Measurements from ENCODE around the gene USP32.

The USP32 gene

DNA sequence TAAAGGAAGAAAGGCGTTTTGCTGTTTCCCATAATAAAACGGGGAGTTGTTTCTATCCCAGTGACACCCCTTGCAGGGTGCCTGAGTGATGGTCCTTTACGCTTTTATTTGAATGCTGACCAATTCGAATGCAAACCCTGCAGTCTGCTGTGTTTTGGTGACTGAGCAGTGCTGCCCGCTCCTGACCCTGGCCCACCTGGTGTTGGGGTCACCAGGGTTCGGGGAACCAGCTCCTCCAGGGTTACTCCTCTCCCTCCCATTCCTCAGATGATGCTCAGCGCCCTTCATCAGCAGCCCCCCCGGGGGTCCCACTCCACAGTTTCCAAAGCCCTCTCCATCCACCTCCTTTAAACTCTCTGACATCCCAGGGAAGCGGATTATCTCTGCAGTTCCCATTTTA, 236.1 kb downstream of the USP32 start:
- DNase-seq, result no peak

DNA sequence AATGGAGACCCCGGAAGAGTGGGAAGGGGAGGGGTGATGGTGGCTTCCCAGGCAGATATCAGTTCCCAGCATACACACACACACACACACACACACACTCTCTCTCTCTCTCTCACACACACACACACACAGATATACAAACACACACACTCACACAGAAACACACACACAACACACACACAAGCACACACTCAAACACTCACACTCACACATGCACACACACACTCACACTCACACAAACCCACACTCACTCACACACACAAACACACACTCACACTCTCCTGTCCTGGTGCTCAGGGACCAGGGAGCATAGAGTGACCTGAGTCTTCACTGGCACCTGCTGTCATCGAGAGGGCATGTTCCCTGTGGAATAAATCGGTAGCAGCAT, 236.5 kb downstream of the USP32 start:
- no peak for DNase-seq

DNA sequence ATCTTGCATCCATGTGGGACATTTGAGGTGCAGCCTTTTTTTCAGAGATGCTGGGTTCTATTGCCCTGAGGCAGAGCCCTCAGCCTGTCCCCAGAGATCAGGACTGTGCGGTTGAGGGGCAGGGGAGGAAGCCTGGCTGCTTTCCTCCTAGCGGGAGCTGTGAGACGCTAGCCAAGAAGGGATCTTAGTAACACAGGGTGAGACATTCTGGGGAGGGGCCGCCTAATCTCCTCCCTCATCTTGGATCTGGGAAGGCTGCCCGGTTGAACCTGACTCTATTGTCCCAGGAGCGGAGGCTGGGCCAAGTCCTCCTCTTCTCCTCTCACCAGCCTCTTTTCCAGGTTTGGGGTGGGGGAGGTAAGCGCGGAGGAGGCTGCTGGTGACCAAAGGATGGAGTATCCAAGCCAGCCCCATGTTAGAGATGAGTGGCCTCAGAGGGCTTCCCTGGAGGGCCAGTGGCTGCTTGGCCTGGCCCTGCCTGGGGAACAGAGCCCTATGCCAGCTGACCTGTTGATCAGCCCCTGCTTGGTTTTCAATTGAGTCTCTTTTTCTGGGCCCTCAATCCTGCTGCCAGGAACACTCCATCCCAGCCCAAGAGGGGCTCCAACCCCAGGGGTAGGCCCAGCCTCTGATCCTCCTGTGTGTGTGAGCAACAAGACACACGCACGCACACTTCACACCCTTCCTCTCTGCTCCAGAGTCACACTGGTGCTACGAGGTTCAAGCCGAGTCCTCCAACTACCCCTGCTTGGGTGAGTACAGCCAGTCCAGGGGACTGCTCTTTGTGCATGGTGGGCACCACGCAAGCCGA, 237.1 kb downstream of the USP32 start:
- peak in 23 of 51 donors; percentile 12 to 65 (median 26) for DNase-seq

DNA sequence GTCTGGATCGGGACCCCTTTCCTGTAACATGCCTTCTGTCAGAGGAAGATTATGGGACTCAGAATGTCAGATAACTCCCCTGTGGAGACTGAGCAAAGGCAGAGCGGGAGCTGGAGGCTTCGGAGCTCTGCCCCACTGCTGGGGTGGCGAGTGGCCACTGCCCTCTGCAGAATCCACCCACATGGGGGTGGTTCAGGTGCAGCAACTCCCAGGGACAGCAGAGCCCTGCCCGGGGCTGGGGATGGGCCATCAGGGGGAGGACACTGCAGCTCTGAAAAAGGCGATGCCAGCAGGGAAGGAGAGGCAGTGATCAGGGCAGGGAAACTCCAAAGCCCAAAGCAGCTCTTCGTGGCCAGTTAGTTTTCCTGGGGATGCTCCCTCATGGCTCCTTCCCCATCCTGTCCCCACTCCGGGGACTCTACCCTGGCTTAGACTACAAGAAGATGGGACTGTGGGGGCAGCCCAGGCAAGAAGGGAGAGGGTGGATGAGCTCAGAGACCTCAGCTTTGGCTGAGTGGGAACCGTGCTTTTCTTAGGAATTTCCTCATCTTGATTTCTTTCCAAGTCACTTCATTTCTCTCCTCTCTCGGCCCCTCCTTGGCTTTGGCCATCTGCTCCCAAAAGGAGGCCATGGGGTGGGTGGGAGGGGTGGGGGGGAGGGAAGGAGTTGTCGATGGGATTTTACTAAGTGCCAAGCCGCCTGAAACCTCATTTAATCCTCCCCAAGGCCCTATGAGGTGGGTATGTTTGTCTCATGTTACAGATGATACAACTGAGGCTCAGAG, 238.1 kb downstream of the USP32 start:
- no peak for DNase-seq

DNA sequence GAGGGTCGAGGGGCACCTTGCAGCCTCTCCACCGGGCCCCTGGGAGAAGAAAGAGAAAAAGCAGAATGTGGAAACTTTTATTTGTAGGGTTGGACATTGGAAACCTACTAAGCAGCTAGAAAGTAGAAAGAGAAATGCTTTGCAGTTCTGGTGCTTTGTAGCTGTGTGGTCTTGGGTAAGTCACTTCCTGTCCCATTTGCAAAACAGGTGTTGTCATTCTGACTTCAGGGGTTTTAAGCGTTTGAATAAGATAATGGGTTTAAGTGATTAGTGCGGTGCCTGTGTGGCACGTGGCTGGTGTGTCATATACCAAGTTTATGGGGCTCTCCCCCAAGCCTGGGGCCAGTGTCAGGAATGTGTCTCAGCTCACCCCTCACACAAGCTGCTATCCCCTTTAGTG, 240.6 kb downstream of the USP32 start:
- no peak for DNase-seq

DNA sequence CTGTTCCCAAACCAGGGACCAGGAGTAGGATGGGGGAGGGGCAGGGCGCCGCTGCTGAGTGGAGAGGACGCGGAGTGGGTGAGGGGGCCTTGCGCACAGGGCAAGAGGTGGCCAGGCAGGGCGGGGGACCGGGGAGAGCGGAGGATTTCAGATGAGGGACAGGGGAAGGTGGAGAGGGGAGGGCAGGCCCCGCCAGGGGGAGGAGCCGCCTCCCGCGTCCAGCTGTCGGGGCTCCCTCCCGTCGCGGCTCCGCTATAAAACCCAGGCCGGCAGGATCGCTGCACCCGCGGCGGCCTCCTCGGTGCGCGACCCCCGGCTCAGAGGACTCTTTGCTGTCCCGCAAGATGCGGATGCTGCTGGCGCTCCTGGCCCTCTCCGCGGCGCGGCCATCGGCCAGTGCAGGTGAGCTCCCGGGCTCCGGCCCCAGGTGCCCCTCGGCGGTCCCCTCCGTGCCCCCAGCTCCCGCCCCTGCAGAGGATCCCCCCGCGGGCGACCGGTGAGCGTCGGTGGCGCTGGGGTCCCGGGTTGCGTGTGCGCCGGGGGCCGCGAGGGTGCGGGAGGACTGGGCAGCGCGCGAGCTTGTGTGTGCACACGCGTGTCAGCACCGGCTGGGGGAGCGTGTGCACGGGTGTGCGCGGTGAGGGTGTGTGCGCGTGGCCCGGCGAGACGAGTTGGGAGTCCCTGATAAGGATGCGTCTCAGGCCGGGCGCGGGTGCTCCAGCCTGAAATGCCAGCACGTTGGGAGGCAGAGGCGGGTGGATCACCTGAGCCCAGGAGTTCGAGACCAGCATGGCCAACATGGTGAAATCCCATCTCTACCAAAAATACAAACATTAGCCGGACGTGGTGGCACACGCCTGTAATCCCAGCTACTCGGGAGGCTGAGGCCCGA, 242.0 kb downstream of the USP32 start, which contains the start of gene CA4:
Gene CA4, plus strand, starts transcription at position 283 of the 892 bp plus-strand sequence. Its CDS starts 62 bp downstream, at position 345.
- DNase-seq, result no peak

DNA sequence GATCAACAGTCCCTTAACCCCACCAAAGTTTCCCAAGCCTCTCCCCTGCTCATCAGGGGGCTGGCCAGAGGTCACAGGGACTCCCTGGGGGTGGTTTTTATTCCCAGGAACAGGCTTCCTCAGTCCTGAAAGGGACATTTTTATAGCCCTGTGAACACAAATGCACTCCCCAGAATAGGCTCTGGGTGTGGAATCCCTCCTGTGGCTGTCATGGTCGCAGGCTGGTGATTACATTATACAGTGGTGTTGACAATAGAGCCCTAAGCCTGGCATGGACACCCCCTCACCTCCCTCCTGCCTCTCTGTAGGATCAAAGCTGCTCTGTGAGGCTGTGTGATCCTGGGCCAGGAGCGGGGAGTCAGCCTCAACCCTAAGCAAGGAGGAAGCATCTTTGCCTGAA, 243.6 kb downstream of the USP32 start:
- no peak for DNase-seq

DNA sequence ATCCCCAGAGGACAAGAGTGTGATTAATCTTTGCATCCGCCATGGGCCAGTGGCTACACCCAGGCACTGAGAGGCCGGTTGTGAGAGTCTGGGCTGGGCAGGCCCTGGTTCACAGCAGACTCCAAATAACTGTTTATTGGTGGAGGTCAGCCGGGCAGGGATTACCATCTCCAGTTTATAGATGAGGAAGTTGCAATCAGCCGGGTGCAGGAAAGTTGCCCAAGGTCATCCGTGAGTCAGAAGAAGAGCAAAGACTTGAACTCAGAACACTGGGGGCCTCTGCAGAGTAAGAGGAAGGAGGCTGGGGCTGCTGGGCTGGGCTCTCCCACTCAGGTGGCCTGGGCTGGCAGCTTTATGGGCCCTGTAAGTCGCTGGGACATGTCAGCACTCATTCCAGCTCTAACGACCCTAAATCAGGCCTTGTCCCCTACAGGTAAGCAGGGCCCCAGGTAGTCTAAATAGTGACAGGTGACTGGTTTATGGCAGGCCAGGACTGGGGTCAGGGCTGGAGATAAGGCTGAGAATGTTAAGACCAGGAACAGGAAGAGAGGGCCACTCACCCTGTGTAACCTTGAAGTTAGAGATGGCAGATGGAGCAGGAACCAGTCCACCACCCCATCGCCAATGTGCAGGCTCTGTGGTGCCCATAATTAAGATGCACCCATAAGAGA, 244.2 kb downstream of the USP32 start:
- DNase-seq, result no peak

DNA sequence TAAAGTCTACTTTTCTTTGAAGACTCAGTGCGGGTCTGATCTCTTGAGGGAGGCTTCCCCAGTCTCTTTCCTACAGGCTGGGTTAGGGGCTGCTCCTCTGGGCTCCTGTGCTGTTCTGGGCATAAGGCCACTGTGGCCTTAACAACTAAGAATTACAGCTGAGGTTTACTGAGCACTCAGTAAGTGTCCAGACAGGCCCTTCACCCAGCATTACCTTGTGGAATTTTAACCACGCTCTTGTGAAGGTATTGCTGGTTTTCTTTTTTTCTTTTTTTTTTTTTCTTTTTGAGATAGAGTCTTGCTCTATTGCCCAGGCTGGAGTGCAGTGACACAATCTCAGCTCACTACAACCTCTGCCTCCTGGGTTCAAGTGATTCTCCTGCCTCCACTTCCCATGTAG, 245.7 kb downstream of the USP32 start:
- no peak for DNase-seq

DNA sequence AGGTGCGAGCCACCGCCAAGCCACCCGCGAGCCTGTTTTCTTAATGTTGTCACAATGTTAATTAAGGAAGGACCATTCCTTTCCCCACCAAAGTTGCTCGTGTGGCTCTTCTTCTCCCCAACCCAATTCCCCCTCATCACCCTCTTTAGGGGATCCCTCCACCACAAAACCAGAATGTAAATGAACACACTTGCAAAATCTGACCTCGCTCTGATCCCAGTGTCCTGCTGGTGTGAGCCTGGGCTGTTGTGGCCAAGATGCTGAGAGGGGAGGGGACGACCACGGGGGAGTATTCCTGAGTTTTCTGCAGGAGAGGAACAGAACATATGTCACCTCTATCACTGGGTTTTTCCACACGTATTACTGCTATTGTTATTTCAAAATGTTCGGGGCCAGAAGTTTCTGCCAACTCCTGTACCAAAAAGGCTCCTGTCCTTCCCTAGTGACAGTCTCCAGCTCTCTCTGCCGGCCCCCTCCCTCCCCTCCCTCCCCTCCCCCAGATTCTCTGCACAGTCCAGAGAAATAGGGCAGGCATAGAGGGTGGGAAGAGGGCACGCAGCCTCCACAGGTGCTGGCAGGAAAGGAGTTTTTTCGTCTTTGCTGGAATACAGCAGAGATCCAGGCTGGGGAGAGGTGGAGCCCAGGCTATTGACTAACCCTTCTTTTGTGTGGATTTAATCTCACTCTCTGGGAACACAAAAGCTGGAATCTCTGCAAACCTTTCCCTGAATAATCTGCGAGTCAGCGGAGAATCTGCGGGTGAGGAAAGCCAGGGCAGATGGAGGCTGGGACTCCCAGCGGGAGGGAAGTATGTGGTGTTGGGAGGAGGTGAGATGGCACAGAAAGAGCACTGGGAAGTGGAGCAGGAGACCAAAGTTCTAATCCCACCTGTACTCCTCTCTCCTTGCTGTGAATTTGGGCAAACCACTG, 246.7 kb downstream of the USP32 start:
- no peak for DNase-seq

DNA sequence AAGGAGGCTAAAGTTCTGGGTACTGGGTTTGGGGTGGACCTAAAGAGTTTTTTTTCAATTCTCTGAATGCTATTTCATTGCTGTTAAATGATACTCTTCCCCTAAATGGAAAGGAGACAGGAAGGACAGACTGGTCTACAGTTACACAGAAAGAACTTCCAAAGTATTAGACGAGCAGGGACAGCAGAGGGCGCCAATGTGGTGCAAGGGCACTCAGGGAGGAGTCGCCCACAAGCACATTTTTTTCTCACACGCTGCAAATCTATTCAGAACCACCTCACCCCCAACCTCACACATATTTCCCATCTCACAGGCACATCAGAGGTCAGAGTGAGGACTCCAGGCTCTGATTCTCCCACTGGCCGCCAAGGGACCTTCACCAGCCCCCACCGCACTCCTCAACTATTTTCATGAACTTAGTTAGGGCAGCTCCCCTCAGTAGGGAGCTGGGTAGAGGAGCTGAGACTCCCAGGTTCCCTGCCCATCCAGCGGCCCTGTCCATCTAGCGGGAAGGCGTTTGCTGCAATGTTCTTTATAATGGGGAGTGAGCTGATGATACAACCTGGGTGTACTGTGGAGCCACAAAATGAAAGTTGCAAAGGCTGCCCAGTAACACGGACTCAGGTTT, 248.9 kb downstream of the USP32 start:
- peak in 46 of 51 donors; percentile 9 to 84 (median 48) for DNase-seq

DNA sequence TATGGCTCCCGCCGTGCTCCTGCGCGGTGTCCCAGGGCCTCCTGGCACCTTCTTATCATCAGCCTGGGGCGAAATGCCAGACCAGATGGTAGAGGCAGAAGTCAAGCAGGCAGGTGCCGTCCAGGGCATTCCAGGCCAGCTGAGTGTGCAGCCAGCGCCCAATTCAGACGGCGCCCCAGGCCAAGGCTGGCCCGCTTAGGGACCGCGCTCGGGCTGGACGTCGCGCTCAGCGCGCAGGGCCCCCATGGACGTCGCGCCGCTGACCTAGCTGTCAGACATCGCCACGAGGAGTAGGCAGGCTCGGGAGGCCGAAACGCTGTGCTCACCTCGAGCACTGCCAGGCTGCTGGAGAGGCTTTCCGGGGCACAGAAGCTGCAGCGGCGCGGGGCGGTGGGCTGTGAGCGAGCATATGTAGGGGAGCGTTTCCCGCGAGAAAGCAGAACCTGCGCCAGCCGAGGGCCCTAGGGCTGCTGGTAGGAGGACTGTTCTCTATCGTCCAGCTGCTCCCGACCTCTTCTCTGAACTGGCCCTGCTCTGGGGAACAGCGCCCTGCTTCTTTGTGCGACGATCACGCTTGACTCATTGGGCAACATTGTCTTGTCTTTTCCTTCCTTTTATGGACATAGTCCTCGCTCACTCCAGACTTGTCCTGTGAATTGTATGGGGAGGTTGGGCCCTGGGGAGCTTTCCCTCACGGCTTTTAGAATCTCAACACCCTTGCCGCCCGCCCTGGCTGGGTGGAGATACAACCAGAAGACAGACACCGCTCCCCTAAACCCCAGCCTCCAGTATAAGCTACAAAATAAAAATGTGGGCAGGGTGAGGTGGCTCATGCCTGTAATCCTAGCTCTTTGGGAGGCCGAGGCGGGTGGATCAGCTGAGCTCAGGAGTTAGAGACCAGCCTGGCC, 250.6 kb downstream of the USP32 start:
- no peak for DNase-seq

DNA sequence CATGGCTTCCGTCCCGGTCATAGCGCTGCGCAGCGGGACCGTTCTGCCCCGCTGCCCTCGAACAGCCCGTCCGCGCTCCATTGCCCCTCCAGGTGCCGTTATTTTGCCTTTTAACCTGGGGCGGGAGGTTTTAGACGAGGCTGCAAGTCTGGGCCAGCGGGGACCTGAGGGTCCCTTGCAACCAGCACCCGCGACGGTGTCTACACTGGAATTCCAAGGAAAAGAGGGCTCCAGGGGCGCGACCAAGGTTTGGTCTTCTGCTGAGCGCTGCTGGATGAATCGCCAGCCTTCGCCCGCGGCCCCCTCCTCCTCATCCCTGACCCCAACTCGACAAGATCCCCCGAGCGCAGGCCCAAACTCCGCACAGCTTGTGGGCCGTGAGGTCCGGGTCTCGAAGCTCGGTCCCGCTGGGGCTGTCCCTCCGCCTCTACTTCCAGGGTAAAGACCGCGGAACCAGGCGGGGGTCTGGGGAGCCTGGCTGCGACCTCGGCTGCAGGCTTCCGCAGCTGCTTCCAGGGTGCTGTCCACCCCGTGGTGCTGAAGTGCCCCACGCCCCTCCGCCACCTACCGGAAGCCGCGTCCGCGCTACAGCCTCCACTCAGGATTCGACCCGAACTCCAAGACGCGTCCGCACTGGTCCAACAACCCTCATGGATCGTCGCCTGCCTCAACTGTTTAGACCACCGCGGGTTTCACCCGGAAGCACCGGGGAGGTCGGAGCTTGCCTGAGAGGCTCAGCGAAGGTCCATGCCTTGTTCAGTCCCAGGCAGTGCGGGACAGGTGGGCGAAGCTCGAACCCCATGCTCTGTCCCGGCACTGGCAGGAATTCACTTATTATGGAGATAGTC, 252.3 kb downstream of the USP32 start:
- DNase-seq, result peak in 35 of 51 donors; percentile 2 to 72 (median 23)

DNA sequence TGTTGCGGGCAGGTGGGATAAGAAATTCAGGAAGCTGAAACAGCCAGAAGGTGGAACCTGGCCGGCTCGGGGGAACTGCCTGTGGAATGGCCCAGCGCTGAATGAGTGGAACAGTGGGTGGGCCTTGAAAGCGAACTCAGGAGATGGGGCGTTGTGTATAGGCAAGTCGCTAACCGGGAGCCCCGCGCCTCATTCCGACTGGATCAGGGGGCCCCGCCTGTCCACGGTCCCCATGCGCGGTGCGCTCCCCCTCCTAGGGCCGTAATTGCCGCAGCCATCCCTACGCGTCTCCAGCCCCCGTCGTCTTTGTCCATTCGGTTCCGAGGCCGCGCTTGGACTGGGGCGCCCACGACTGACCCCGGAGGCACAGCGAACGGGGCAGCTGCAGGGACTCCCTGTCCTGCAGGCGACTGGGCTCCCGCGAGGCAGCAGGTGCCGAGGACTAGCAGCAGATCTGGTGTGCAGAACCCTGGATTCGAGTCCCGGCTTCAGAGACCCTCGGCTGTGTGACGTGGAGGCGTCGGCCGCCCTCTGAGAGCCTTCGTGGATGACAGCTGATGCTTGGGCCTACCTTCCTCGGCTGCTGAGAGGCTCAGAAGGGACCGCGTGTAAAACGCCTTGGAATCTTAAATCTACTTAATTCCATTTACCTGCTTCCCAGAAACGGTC, 253.0 kb downstream of the USP32 start:
- no peak for DNase-seq

DNA sequence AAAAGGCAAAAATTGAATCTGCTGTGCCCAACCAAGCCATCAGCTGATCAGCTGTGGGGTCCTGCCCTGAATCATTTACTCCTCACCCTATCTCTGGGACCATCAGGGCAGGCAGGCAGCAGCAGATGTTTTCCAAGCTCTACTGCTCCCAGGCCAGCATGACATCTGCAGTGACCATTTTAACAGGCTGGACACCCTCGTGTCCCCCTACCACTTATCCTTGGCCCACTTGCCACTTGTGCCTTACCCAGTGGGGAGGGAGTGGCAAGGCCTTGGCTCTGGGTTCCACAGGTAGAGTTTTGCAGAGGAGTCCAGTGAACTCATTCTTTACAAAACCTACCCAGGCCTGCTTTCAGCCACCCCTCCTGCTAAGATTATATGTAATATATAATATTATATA, 254.2 kb downstream of the USP32 start:
- no peak for DNase-seq

DNA sequence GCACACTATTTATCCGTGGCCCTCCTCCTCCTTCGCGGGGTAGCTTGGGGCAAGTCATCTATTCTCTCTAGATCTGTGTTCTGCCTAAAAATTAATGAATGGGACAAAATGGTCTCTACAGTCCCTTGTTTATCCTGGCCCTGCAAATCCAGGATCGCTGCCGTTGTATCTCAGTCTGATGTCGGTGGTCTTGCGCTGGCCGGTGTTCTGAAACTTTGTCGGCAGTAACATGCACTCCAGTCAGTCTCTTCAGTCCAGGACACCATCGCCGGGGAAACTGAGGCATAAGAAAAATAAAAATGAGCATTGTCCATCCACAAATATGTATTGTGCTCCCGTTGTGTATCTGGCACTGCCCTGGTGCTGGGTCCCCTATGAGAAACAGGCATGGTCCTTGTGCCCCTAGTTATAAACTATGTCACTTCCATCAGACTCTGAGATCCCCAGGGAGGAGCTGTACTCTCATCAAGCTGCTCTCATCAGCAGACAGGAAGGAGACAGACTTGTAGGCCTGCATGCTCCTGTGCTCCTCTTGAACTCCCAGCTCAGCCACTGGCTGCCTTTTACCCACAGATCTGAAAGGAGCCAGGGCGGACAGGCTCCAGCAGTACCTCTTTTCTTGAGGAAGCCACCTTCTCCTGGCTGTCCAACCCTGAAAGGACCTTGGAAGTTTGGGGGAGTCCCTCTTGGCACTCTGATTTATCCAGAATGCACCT, 255.8 kb downstream of the USP32 start:
- DNase-seq, result no peak

Measured in hypothalamus (tissue), 51 donors.